ENCODE data around the gene PSG4.

- no peak for TF ChIP-seq YY1 (IDR thresholded peaks at IDR 0.05; ENCODE audit: insufficient read depth, insufficient read length)
- TF ChIP-seq ZNF274 (IDR thresholded peaks at IDR 0.05; ENCODE audit: low read depth, low read length) = no peak
Observed at GRCh38 chr19:43224855-43225253, 19.4 kb upstream of the PSG4 start.

Measured in NT2/D1 (cell line).